HUES6 (cell line): ENCODE data around the gene CRTC1.

Experiments
- H3K27ac ChIP-seq: 2 replicates; pipeline ENCODE4 v1.7.0; 2013; ENCODE audit warnings: low read depth, mild to moderate bottlenecking, low read length, inconsistent platforms
- H3K27me3 ChIP-seq: 2 replicates; pipeline ENCODE4 v1.6.1; 2013; ENCODE audit warnings: low read length; ENCODE audit not compliant: control insufficient read depth, insufficient read depth
- H3K36me3 ChIP-seq: 2 replicates; pipeline ENCODE4 v1.6.1; 2013; ENCODE audit warnings: low read length; ENCODE audit not compliant: control insufficient read depth, insufficient read depth
- H3K4me1 ChIP-seq: 2 replicates; pipeline ENCODE4 v1.6.1; 2013; ENCODE audit warnings: low read length; ENCODE audit not compliant: control insufficient read depth, insufficient read depth
- H3K4me3 ChIP-seq: 2 replicates; pipeline ENCODE4 v1.5.1; 2013; ENCODE audit warnings: low read depth, low read length
- H3K9ac ChIP-seq: one replicate; pipeline ENCODE4 v1.6.1; 2013; ENCODE audit warnings: mild to moderate bottlenecking, low read length
- H3K9me3 ChIP-seq: 2 replicates; pipeline ENCODE4 v1.6.1; 2013; ENCODE audit warnings: low read depth, low read length; ENCODE audit not compliant: control insufficient read depth, insufficient read depth

CRTC1 gene

DNA sequence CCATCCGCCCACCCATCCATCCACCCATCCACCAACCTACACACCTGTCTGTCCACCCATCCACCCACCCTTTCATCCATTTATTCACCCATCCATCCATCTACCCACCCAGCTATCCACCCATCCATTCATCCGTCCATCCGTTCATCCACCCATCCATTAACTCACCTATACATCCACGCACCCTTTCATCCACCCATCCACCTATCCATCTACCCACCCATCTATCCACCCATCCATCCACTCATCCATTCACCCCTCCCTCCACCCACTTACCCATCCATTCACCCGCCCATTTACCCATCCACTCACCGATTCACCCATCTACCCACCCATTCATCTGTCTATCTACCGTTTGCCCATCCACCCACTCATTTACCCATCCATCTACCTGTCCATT is 29.0 kb upstream of the CRTC1 start:
- Histone ChIP-seq H3K9me3 (no peaks in the 10 kb centered on the region), H3K27me3 (peaks cover 8% of the 10 kb centered on the region; the same call in 1 of the 2 replicates), H3K4me1 (peaks cover 39% of the 10 kb centered on the region), H3K27ac (no peak overlapping the region), H3K36me3 (no peaks in the 10 kb centered on the region), H3K9ac (no peak overlapping the region), H3K4me3 (no peak overlapping the region)

DNA sequence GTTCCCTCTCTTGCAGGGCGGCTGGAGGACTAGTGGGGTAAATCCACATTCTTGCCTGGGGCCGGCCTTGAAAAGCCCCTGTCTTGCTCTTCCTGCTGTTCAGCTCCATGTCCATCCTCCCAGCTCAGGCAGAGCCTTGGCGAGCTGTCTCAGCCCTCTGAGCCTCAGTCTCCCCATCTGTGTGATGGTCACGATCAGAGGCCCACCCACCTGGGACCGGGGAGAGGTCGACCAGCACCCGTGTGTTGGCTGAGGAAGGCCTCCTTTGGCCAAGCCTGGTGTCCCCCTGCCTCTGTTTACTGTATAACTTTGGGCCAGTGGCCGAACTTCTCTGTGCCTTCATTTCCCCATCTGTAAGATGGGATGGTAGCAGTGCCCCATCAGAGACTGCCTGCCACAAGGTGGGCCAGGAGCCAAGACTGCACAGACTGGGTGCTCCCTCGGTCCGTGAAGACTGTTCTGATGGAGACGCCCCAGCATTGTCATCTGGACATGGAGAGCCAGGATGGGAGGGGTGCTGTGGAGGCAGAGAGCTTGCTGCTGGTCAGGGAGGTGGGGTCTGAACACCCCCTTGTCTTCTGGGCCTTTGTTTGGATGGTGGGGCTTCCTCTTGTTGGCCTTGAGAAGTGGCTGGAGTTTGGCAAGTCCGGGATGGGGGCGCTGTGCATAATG is 28.2 kb upstream of the CRTC1 start:
- H3K4me1 ChIP-seq, result peaks cover 37% of the 10 kb centered on the region
- peaks cover 6% of the 10 kb centered on the region; the same call in 1 of the 2 replicates for H3K27me3 ChIP-seq
- H3K27ac ChIP-seq, result no peak overlapping the region
- no peaks in the 10 kb centered on the region for H3K36me3 ChIP-seq
- no peaks in the 10 kb centered on the region for H3K9me3 ChIP-seq
- no peak overlapping the region for H3K4me3 ChIP-seq
- H3K9ac ChIP-seq, result no peak overlapping the region

DNA sequence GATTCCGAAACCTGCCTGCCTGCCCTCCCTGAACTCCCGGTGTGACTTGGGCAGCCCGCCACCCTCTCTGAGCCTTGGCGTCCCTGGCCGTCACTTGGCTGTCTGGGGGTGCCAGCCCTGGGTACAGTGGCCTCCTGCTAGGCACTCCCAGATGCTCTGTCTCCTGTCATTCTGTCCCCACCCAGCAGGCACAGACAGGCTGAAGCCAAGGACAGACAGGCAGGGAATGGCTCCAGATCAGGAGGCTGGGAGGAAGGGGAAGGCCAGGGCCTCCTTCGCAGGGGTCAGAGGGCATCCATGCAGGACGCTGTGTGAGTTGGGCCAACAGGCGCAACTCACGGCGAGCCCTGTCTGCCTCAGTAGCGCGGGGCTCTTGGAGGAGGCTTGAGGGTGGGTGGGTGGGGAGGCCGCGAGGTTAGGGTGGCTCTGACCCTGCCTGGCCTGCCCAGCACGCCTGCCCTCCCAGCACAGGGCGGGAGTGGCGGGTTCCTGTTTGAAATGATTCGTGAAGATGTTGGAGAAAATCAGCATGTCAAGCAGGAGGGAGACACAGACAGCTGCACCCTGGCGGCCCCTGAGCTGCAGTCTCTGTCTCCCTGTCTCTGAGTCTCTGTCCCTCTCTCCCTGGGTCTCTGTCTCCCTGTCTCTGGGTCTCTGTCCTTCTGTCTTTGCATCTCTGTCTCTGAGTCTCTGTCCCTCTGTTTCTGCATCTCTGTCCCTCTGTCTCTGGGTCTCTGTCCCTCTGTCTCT is 27.0 kb upstream of the CRTC1 start:
- H3K4me3 ChIP-seq, result no peak overlapping the region
- H3K36me3 ChIP-seq, result no peaks in the 10 kb centered on the region
- H3K4me1 ChIP-seq, result peaks cover 29% of the 10 kb centered on the region
- no peak overlapping the region for H3K27ac ChIP-seq
- H3K9ac ChIP-seq, result no peak overlapping the region
- peaks cover 4% of the 10 kb centered on the region; the same call in 1 of the 2 replicates for H3K27me3 ChIP-seq
- no peaks in the 10 kb centered on the region for H3K9me3 ChIP-seq

GRCh38 chr19:18657590-18658365 is 25.7 kb upstream of the CRTC1 start:
- H3K27me3 ChIP-seq, result peaks cover 4% of the 10 kb centered on the region; the same call in 1 of the 2 replicates
- H3K4me1 ChIP-seq, result peaks cover 24% of the 10 kb centered on the region
- H3K9me3 ChIP-seq, result no peaks in the 10 kb centered on the region
- no peak overlapping the region for H3K4me3 ChIP-seq
- H3K36me3 ChIP-seq, result no peaks in the 10 kb centered on the region
- no peak overlapping the region for H3K27ac ChIP-seq
- H3K9ac ChIP-seq, result no peak overlapping the region

DNA sequence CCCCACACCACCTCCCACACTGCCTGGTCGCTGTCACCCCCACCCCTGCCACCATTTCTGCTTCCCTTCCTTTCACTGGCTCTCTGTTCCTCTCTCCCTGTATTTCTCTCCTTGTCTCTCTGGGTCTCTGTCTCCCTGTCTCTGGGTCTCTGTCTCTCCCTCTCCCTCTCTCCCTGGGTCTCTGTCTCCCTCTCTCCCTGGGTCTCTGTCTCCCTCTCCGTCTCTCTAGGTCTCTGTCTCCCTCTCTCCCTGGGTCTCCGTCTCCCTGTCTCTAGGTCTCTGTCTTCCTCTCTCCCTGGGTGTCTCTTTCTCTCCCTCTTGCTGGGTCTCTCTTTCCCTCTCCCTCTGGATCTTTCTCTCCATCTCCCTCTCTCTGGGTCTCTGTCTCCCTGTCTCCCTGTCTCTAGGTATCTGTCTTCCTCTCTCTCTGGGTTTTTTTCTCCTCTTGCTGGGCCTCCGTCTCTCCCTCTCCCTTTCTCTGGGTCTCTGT is 25.1 kb upstream of the CRTC1 start:
- peaks cover 4% of the 10 kb centered on the region; the same call in 1 of the 2 replicates for H3K27me3 ChIP-seq
- H3K9me3 ChIP-seq, result no peaks in the 10 kb centered on the region
- H3K4me3 ChIP-seq, result no peak overlapping the region
- H3K4me1 ChIP-seq, result peaks cover 30% of the 10 kb centered on the region
- H3K9ac ChIP-seq, result no peak overlapping the region
- no peak overlapping the region for H3K27ac ChIP-seq
- no peaks in the 10 kb centered on the region for H3K36me3 ChIP-seq

GRCh38 chr19:18659281-18660050 is 24.0 kb upstream of the CRTC1 start:
- Histone ChIP-seq H3K27ac (peak overlapping the region; percentile 19; the same call in 1 of the 2 replicates), H3K9ac (no peak overlapping the region), H3K36me3 (no peaks in the 10 kb centered on the region), H3K9me3 (no peaks in the 10 kb centered on the region), H3K27me3 (peaks cover 4% of the 10 kb centered on the region; the same call in 1 of the 2 replicates), H3K4me3 (no peak overlapping the region), H3K4me1 (peaks cover 36% of the 10 kb centered on the region)

GRCh38 chr19:18660051-18660910 is 23.2 kb upstream of the CRTC1 start:
- no peaks in the 10 kb centered on the region for H3K36me3 ChIP-seq
- H3K27ac ChIP-seq, result no peak overlapping the region
- H3K4me1 ChIP-seq, result peaks cover 36% of the 10 kb centered on the region
- no peaks in the 10 kb centered on the region for H3K9me3 ChIP-seq
- no peak overlapping the region for H3K9ac ChIP-seq
- H3K4me3 ChIP-seq, result no peak overlapping the region
- peaks cover 4% of the 10 kb centered on the region; the same call in 1 of the 2 replicates for H3K27me3 ChIP-seq

DNA sequence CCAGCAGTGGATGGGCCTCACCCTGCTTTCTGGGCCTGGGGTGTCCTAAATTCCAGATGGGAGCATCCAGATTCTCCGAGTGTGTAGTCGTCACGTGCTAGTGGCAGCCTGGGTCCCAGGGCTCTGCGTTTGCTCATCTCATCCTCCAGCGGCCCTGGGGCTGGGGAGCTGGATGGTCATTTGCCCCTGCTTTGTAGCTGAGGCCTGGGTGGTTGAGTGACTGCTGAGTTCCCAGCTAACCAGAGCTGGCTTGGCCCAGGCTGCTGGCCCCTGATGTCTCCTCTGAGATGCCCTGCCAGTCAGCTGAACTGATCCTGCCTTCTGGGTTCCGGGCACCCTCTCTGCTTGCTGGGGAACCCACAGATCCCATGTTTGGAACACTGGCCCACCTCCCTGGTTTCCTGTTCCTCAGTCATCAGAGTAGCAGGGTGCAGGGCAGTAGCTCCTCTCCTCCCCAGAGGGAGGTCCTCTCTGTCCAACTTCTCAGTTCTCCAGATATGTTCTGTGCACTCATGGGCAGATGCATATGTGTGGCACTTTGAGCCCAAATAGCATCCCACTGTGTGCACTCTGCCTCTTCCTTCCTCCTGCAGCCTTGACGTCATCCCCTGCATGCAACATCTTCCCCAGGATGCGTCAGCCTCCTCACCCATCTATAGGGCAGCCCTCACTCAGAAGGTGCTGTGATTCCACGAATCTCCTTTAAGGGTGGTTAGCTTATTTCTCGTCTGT is 22.4 kb upstream of the CRTC1 start:
- H3K27ac ChIP-seq, result no peak overlapping the region
- no peak overlapping the region for H3K9ac ChIP-seq

GRCh38 chr19:18662972-18663732 is 20.3 kb upstream of the CRTC1 start:
- H3K27ac ChIP-seq, result no peak overlapping the region
- H3K36me3 ChIP-seq, result peaks cover 8% of the 10 kb centered on the region
- no peak overlapping the region for H3K9ac ChIP-seq
- H3K4me1 ChIP-seq, result peaks cover 29% of the 10 kb centered on the region
- H3K4me3 ChIP-seq, result no peak overlapping the region
- H3K9me3 ChIP-seq, result no peaks in the 10 kb centered on the region
- no peaks in the 10 kb centered on the region; the same call in 1 of the 2 replicates for H3K27me3 ChIP-seq

More for the DNA sequence above, 22.4 kb upstream of the CRTC1 start:
- Histone ChIP-seq H3K36me3 (no peaks in the 10 kb centered on the region), H3K9me3 (no peaks in the 10 kb centered on the region), H3K4me1 (peaks cover 36% of the 10 kb centered on the region), H3K27me3 (peaks cover 4% of the 10 kb centered on the region; the same call in 1 of the 2 replicates), H3K4me3 (no peak overlapping the region)
